Parathyroid adenoma (tissue), 2 donors: Measurements from ENCODE around the gene TOR1B.

Source experiments
- H2AFZ ChIP-seq: fragments of 300-600 bp; sonication (generic); one replicate; pipeline ENCODE4 v1.7.0; 2017; ENCODE audit warnings: antibody characterized with exemption, mild to moderate bottlenecking
- H3K27ac ChIP-seq: fragments of 300-600 bp; sonication (generic); one replicate; pipeline ENCODE4 v1.7.0; 2017
- H3K27me3 ChIP-seq: fragments of 300-600 bp; sonication (generic); one replicate; pipeline ENCODE4 v1.7.0; 2017; ENCODE audit warnings: low read length; ENCODE audit not compliant: control insufficient read depth, insufficient read depth
- H3K36me3 ChIP-seq: fragments of 300-600 bp; sonication (generic); one replicate; pipeline ENCODE4 v1.7.0; 2017; ENCODE audit warnings: low read length; ENCODE audit not compliant: control insufficient read depth, insufficient read depth
- H3K4me1 ChIP-seq: fragments of 300-600 bp; sonication (generic); one replicate; pipeline ENCODE4 v1.7.0; 2017; ENCODE audit warnings: control low read depth
- H3K4me2 ChIP-seq: fragments of 300-600 bp; sonication (generic); one replicate; pipeline ENCODE4 v1.7.0; 2017; ENCODE audit warnings: low read length
- H3K4me3 ChIP-seq: fragments of 300-600 bp; sonication (generic); one replicate; pipeline ENCODE4 v1.7.0; 2017; ENCODE audit warnings: low read depth, low read length
- H3K79me2 ChIP-seq: fragments of 300-600 bp; sonication (generic); one replicate; pipeline ENCODE4 v1.7.0; 2017; ENCODE audit warnings: control low read depth
- H3K9ac ChIP-seq: fragments of 300-600 bp; sonication (generic); one replicate; pipeline ENCODE4 v1.7.0; 2017; ENCODE audit warnings: mild to moderate bottlenecking
- H3K9me3 ChIP-seq: fragments of 300-600 bp; sonication (generic); one replicate; pipeline ENCODE4 v1.7.0; 2017; ENCODE audit warnings: low read length; ENCODE audit not compliant: control insufficient read depth
- TF ChIP-seq, protein P1 (sequence below): fragments of 300-600 bp; sonication (generic); IDR thresholded peaks from one replicate; pipeline ENCODE4 v1.7.0; 2017; ENCODE audit warnings: antibody characterized with exemption, mild to moderate bottlenecking
- donor health status: primary hyperparathyroidism.

Gene TOR1B

DNA sequence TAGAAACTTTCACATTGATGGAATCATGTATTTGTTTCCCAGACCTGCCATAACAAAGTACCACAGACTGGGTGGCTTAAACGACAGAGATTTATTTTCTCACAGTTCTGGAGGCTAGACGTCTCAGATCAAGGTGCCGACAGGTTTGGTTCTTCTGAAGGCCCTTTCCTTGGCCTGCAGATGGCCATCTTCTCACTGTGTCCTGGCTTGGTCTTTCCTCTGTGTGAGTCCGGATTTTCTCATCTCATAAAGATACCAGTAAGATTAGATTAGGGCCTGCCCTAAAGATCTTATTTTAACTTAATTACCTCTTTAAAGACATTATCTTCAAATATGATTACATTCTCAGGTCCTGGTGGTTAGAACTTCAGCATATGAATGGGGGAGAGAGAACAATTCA lies 38.1 kb downstream of the TOR1B start:
- Histone ChIP-seq H3K27ac (no peak overlapping the region), H3K9me3 (no peaks in the 10 kb centered on the region), H3K4me3 (no peak overlapping the region), H3K9ac (no peak overlapping the region), H3K36me3 (no peaks in the 10 kb centered on the region), H3K4me1 (no peaks in the 10 kb centered on the region), H3K4me2 (no peak overlapping the region), H3K79me2 (peaks cover 10% of the 10 kb centered on the region), H2AFZ (no peak overlapping the region), H3K27me3 (no peaks in the 10 kb centered on the region)
- TF ChIP-seq, protein P1, sequence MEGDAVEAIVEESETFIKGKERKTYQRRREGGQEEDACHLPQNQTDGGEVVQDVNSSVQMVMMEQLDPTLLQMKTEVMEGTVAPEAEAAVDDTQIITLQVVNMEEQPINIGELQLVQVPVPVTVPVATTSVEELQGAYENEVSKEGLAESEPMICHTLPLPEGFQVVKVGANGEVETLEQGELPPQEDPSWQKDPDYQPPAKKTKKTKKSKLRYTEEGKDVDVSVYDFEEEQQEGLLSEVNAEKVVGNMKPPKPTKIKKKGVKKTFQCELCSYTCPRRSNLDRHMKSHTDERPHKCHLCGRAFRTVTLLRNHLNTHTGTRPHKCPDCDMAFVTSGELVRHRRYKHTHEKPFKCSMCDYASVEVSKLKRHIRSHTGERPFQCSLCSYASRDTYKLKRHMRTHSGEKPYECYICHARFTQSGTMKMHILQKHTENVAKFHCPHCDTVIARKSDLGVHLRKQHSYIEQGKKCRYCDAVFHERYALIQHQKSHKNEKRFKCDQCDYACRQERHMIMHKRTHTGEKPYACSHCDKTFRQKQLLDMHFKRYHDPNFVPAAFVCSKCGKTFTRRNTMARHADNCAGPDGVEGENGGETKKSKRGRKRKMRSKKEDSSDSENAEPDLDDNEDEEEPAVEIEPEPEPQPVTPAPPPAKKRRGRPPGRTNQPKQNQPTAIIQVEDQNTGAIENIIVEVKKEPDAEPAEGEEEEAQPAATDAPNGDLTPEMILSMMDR: no peak

DNA sequence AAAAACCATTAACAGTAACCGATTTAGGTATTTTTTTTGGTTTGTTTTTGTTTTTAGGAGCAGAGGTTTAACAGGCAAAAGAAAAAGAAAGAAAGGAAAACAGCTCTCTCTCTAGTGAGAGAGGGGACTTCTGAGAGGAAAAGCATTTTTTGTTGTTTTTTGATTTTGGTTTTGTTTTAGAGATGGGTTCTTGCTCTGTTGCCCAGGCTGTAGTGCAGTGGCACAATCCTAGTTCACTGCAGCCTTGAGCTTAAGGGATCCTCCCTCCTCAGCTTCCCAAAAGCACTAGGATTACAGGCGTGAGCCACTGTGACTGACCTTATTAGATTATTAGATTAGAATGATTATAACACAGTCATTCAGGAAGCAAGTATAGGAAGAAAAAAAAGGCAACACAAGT lies 42.4 kb downstream of the TOR1B start:
- H3K36me3 ChIP-seq: no peaks in the 10 kb centered on the region
- no peak overlapping the region for H3K9ac ChIP-seq
- TF ChIP-seq, protein P1: no peak
- no peaks in the 10 kb centered on the region for H3K27me3 ChIP-seq
- H2AFZ ChIP-seq: no peak overlapping the region
- no peak overlapping the region for H3K27ac ChIP-seq
- H3K4me2 ChIP-seq: no peak overlapping the region
- H3K79me2 ChIP-seq: no peaks in the 10 kb centered on the region
- H3K9me3 ChIP-seq: no peaks in the 10 kb centered on the region
- H3K4me3 ChIP-seq: no peak overlapping the region
- H3K4me1 ChIP-seq: no peaks in the 10 kb centered on the region

DNA sequence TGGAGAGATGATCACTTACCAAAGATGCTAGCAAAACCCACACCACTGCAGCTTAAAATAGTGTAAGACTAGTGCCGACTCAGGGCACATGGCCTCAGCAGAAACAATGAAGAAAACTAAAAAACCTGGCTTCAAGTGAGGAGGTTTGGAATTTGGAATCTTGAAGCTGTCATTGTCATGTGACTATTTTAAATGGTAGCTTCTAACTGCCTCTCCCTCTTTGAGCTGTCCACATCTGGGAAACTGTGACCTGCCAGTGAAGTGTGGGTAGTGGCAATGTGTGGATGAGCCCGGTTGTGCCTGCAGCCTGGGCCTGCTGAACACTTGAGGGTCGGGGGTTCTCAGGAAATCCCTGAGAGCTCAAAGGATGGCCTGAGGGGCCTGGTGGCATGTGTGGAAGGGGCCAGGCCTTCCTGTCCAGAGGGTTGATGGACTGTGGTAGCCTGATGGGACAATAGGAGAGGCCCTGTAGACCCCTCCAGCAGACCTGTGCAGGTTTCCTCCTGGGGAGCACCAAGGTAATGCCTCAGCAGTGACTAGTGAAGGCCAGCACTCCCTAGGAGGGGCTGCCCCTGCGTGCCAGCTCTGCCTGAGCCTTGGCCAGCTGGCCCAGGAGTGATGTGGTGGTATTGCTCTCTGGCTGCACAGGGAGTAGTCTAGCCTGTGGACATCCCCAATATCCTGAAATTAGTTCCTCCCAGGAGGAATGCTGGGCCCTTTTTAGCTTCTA lies 45.9 kb downstream of the TOR1B start:
- no peak overlapping the region for H2AFZ ChIP-seq
- TF ChIP-seq, protein P1: no peak
- H3K36me3 ChIP-seq: no peaks in the 10 kb centered on the region
- H3K27ac ChIP-seq: no peak overlapping the region
- H3K4me1 ChIP-seq: no peaks in the 10 kb centered on the region
- no peaks in the 10 kb centered on the region for H3K79me2 ChIP-seq
- H3K27me3 ChIP-seq: no peaks in the 10 kb centered on the region
- no peaks in the 10 kb centered on the region for H3K9me3 ChIP-seq
- no peak overlapping the region for H3K9ac ChIP-seq
- no peak overlapping the region for H3K4me3 ChIP-seq
- no peak overlapping the region for H3K4me2 ChIP-seq

DNA sequence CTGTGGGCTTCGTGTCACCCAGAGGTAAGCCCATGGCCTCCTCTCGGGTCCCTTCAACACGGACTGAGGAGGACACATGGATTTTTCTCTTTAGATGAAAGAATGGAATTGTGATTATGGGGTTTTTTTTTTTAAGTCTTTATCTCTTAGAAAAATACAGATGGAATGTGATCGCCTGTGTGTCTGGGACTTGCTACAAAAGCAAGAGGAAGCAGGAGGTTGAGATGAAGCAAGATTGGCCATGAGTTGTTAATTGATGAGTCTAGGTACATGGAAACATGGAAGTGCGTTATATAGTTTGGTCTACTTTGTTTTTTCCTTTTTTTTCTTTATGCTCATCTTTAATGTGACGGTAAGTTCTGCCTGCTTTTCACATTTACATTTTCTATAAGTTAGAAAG lies 46.9 kb downstream of the TOR1B start:
- H3K9ac ChIP-seq: no peak overlapping the region
- TF ChIP-seq, protein P1: no peak
- no peak overlapping the region for H3K4me3 ChIP-seq
- H3K36me3 ChIP-seq: no peaks in the 10 kb centered on the region
- no peaks in the 10 kb centered on the region for H3K9me3 ChIP-seq
- H3K4me2 ChIP-seq: no peak overlapping the region
- H3K27me3 ChIP-seq: no peaks in the 10 kb centered on the region
- H3K27ac ChIP-seq: no peak overlapping the region
- no peaks in the 10 kb centered on the region for H3K79me2 ChIP-seq
- H3K4me1 ChIP-seq: no peaks in the 10 kb centered on the region
- H2AFZ ChIP-seq: no peak overlapping the region
